GM18499 (cell line): ENCODE data around the gene GPR157.

Source experiments
- ATAC-seq: cut with Tn5 transposase; IDR thresholded peaks from one replicate; pipeline ENCODE4 v1.9.1; 2021; ENCODE audit warnings: moderate number of reproducible peaks; ENCODE audit not compliant: insufficient read depth, unreplicated experiment

The GPR157 gene

DNA sequence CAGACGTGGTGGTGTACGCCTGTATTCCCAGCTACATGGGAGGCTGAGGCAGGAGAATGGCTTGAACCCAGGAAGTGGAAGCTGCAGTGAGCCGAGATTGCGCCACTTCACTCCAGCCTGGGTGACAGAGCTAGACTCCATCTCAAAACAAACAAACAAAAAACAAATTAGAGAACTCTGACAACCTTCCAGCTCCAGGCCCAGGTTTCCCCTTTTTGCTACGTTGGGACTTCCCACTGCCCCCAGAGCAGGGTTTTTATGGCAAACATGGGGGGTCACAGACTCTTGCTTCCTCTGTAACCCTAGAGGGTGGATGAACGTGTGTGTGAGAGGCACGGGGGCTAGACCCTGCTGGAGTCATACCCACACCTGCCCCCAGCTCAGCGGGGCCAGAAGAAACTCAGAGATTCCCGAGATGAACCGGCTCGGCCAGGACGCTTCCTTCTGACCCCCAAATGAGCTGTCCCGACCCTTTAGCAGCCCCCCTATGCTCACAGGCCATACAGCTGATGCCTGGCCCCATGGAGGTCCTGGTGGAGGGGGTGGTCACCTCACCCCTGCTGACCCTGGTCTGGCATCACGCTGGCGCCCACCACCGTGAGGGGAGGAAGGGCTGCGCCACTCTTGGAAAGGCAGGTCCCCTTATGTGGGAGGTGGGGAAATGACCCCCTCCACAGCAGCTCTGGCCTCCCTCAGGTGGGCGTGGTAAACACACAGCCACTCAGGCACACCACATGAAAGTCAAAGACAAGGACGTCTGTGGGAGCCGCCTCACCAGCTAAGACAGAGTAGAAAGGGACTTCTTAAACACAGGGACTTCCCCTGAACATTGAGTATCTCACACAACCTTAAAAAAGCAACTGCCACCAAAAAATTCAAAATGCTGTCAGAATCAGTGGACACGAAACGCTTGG lies 7.1 kb downstream of the GPR157 start:
- ATAC-seq, result no peak

DNA sequence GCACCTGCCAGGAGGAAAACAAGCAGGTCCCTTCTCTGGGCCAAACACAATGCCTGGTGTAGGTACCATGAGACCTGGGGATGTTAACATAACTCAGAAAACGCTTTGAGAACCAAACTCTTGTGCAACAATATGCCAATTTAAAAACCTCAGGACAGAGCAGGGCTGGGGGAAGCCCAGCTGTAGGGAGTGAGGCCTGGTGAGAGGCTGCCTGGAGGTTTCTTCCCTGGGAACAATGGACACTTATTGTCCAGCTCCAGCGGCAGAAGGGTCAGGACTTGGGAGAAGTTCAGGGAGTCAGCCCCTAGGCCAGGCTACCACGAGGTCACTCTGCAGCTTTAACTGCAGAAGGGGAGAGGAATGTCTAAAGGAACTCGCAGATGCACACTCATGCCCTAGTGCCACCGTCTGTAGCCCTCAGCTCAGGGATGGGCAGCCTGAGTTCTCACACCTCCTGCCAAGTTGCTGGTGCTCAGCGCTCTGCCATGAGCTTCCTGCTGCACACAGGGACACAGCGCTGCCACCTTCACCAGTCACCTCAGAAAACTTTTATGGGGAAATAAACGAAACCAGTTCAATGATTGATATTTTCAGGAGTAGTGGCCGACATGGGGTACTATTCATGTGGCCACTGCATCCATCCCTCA lies 8.5 kb downstream of the GPR157 start:
- no peak for ATAC-seq

DNA sequence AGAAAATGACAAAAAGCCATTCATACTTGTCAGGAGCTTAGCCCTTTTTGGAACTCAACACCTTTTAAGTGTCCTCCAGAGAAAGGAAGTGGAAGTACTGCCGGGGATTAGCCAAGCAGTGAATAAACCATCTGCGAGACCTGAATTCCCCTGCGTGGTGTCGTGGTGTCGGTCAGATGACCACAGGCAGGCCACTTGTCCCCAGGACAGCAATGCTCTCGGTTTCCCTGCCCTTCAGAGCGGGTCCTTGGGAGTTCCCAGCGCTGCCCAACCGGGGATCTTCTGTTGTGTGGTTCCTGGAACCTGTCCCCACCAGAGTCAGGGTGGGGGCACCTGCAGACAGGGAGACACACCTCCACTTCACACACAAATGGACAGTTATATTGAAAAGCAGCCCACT lies 9.2 kb downstream of the GPR157 start:
- ATAC-seq, result no peak

DNA sequence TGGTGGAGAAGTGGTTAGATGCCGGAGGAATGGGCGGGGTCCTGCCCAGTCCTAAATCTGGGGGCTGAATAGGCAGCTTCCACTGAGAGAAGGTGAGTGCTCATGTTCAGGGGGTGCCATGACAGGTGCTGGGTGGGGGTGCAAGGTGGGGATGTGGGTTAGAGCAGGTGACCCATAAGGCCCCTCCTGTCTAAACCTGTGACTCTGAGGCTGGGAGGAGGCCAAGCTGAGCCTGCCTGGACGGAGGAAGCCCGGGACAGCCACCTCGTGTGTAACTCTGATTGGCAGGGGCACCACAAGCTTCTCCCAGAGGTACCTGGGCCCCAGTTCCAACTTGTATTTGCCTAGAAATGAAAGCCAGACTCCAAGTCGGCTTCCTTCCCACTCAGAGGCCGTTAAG lies 10.7 kb downstream of the GPR157 start:
- ATAC-seq, result no peak

DNA sequence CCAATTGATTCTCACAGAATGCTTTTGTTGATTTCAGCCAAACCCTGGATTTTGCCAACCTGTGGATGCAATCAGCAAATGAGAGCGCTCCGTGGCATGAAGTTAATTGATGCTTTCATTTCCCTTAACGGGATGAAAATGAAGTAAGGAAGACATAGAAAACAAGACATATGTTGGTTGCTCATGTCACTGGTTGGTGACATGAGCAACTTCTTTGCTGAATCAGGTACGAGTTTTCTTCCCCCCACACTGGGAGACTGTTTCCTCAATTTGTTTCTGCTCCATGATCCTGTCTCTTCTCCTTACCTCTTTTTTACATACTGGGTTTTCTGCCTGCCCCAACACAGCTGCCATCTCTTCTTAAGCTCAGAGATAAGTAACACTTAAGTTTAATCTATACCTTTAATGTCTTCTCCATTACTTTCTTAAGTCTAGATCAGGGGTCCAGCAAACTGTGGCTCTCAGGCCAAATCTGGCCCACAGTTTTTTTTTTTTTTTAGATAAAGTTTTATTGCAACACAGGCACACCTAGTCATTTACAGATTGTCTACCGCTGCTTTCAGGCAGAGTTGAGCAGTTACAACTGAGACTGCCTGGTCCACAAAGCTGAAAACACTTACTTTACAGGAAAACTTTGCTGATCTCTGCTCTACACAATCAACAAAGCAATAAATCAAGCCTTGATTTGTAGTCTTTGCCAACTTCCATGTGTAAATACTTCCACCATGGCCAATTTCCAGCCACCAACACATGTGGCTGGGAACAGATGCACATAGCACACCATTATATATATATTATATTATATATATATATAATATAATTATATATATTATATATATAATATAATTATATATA lies 13.3 kb downstream of the GPR157 start:
- ATAC-seq, result no peak

DNA sequence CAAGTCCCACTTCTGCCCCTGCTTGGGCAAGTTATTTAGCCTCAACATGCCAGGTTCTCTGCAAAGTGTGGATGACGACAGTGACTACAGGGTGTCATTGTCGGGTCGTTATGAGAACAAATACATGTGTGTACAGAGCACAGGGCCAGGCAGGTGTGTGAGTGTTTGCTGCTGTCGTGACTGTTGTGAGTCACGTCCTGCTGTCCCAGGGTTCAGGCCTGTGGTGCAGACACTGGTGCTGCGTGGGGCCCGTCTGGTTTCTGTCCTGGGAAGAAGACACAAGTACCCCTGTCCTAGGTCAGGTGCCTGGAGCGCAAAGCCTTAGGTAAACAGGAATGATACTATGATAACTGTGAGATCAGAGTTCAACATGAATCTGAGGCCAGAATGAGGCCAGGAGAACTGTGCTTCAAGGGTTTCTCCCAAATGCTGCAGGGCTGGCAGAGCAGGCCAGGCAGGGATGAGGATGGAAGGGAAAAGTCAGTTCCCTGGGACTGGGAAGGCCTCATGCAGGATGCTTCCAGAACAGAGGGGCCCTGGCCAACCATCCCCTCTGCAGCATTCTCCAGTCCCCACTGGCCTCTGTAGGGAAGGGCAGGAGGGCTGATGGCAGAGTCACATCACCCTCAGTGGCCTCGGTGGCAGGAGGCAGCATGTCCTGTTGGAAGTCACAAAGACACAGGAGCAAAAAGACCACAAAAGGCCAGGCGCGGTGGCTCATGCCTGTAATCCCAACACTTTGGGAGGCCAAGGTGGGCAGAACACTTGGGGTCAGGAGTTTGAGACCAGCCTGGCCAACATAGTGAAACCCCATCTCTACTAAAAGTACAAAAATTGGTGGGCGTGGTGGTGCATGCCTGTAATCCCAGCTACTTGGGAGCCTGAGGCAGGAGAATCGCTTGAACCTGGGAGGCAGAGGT lies 15.7 kb downstream of the GPR157 start:
- no peak for ATAC-seq

DNA sequence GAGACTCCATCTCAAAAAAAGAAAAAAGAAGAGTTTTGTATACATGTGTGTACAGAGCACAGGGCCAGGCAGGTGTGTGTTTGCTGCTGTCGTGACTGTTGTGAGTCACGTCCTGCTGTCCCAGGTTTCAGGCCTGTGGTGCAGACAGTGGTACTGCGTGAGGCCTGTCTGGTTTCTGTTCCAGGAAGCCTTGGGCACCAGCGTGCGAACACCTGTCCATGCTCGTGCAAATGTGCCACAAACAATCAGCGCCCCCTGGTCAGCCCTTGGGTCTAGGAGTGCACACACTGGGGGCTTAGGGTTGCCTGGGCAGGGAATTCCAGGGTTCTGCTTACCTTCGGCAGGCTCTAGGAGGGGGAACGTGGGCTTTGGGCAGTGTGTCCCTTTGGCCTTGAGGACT lies 16.9 kb downstream of the GPR157 start:
- ATAC-seq, result no peak

DNA sequence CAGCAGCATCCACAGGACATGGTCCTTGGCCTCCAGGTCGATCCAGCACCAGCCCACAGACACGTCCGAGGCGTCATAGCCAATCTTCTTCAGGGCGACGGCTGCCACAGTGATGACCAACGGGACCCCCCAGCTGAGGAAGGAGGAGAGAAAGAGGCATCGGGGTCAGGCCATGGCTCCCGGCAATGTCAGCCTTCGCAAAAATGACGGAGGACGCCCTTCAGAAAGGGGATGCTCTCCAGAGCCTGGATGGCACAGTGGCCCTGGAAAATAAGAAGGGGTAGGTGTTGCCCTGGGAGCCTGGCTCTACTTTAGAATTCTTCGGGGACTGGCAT lies 17.6 kb downstream of the GPR157 start:
- ATAC-seq, result no peak

DNA sequence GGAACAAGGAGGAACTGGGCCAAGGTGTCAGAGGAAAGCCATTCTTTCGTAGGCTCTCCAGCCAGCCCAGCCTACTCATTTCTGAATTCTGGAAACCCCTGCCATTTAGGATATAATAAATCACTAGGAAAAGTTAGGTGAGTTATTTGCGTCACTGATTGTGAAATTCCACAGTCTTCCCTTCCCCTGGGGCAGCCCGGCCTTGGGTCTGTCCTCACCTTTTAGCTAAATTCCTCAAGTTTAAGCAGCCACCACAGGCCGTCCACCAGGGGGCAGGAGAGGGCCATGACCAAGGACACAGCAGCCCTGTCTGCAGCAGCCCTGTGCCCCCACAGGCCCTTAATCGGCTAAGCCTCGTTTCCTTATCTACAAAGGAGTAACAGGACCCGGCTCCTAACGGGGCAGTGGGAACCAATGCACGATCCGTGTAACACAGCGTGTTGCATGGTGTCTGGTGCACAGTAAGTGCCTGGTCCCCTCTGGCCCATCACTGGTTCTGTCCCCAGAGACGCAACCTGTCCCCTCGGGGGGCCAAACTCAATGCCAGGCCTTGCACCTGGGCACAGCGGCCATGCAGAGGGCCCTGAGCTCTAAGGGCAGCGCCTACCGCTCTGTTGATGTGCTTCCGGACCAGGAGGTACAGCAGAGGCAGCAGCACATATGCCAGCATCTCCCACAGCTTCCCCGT lies 18.1 kb downstream of the GPR157 start:
- ATAC-seq, result no peak

DNA sequence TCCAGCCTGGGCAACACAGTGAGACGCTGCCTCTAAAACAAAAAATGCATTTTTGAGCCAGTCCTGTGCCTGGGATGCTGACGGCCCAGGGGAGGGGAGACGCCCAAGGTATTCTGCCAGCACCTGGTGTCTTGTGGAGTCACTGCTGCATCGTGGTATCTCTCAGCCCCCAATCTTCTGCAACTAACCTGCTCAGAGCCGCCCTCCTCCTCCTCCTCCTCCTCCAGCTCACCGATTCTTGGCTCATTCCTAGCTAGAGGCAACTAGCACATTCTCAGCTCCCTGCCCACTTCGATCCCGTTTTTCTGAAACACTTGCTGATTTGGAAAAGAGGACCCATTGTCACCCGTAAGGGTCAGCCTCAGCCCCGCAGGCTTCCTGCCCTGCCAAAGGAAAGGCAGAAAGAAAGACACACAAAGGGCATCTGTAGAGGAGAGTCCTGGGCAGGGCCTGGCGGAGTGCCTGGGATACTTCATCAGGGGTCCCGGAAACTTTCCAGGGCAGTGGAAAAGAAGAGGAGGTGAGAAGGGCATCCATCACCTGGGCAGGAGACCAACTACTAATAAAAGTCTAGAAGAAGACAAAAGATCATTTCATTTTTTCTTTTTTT lies 20.7 kb downstream of the GPR157 start:
- ATAC-seq, result no peak

DNA sequence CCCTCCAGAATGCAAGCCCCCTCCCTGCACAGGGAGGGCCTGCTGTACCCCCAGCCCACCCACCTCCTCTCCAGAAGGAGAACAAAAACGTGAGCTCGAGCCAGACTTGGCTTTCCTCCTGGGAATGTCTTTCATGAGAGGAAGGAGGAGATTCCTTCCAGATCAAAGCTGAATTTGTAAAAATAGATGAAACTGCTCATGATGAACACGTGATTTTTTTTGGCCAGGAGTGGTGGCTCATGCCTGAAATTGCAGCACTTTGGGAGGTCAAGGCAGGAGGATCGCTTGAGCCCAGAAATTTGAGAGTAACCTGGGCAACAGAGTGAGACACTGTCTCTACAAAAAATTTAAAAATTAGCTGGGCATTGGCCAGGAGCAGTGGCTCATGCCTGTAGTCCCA lies 21.8 kb downstream of the GPR157 start:
- no peak for ATAC-seq

DNA sequence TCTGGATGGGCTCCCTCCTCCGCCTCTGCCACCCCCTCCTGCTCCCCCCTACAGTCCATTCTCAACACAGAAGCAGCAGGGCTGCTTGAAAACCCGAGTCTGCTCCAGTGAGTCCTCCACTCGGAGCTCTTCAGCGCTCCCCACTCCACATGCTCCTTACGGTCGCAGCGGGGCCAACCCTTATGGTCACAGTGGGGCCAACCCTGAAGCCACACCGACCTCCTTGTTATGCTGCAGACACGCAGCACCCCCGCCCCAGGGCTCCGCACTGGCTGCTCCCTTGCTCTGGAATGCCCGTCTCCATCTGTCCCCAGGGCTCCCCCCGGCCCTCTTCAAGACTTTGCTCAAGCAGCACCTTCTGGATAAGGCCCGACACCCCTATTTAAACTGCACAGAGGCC lies 22.6 kb downstream of the GPR157 start:
- no peak for ATAC-seq

DNA sequence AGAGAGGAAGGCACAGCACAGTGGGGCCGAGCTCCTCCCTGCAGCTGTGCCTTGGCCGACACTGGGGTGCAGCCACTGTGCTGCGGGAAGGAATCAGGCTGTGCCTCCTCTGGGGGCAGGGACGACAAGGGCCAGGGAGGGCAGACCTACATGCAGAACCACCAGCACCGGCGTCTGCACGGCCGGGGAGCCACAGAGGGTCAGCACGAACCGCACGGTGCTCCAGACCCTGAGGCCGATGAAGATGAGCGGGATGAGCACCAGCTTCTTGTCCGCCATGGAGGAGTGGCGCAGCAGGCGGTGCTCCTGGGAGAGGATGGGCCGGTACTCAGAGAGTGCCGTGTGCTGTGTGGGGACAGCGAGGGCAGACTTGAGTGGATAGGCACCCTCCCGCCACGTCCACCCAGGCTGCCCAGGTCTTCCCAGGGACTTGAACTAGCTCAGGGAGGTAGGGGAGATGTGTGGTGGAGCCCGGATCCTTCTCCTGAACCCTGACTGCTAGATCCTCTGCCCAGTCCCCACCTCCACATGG lies 23.5 kb downstream of the GPR157 start:
- no peak for ATAC-seq

DNA sequence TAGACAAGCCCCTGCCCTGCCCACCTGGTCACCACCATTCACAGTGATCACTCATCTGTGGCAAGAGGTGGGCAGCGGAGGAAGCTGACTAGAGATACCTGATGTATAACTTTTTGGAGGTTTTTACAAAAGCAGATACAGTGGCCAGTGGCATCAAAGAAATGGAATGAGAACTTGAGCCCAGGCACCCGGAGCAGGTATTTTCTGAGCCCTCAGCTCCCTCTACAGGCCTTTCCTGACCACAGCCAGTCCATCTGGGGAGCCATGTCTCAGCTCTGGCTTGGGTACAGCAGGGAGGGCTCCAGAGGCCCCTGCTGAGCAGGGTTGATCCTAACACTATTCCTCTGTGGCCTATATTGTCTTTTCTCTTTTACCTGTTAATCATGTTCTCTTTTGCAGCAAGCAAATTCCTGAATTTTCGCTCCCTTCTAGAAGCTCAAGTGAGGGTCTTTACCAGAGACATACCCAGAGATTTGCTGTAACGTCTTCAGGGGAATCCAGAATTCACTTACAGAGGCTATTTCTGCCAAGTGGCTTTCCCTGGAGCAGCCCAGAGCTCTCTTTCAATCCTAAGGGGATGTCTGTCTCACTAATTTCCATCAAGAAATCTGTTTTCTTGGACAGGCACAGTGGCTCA lies 27.3 kb downstream of the GPR157 start:
- ATAC-seq, result no peak

DNA sequence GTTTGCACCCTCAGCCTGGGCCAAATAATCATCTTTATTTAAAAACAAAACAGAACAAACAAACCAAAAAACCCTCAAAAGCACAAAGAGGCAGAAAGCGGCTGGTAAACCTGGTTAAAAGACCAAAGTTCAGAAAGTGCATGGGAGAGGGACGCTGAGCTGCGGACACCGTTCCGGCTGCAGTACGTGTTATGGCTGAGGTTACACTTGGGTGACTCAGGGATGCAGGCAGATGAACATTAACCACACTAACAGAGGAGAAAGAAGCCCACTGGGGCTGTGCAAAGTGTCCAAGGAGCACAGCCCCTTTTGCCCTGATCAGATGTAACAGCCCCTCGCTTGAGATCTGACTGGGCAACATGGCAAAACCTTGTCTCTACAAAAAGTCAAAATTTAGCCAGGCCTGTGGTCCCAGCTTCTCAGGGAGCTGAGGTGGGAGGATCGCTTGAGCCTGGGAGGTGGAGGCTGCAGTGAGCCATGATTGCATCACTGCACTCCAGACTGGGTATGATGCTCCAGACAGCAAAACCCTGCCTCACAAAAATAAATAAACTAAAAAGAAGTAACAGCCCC lies 28.3 kb downstream of the GPR157 start:
- ATAC-seq, result no peak

DNA sequence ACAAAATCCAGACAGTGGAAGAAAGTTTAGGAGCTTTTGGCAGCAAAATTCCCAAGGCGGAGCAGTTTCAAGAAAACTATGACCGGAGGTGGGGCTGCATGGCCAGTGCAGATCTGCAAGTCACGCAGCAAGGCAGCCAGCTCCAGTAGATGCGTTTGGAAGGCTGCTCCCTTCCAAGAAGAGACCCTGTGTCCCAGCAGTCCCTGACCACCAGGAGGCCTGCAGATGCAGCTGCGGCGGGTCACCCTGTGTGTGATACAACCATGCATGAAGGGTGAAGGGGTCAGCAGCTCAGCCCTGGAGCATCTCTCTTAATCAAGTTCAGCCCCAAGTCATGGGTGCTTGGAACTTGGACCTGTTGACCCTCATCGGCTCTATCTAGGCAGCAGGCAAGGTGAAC lies 29.3 kb downstream of the GPR157 start:
- ATAC-seq, result no peak

DNA sequence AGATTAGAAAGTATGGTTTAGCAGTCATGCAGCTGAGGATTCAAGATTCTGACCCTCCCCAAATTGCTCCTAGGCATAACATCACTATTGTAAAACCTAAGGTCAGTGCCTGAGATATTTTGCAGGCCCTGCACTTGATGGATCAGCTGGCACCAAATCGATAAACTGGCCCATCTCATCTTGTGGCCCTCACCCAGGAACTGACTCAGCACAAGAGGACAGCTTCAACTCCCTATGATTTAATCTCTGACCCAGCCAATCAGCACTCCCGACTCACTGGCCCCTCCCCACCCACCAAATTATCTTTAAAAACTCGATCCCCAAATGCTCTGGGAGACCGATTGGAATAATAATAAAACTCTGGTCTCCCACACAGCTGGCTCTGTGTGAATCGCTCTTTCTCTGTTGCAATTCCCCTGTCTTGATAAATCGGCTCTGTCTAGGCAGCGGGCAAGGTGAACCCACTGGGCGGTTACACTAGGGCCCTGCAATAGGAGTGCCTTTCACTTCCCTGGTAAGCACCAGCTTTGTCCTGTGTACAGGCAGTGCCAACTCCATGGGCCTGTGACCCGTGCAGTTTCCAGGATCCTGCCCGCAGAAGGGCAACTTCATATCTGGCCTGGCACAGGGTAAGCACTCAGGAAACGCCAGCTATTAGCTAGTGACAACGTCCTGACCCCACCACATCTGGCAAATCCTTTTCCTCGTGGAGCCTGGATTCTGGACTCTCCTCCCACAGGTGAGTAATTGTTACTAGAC lies 30.8 kb downstream of the GPR157 start:
- ATAC-seq, result no peak
